ENCODE data around the gene MOGAT1. TPM values are rescaled to one million over a fixed set of nuclear protein-coding genes. Genes with fewer than 3 reads are reported as not detected.

Gene MOGAT1
- polyA plus RNA-seq, 1 of the 3 experiments (the other 2 are of a cell fraction): not detected

DNA sequence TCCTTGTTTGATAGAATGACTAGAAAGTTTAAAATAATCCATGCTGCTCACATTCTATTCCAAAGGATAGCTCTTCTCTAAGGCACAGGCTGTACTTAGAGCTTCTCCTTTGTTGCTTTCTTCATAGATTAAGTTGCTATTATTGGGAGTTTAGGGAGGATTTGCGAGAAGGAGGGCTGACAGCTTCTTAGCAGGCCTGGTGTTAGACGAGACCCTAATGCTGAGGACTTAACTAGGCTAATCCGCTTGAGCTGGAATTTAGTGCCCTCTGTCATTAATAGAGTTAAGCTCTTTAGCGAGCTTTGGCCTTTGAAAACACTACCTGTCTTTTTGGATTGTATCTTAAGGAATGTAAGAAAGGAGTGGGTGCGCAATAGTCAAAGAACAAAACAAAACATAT is 81.3 kb downstream of the MOGAT1 start:
- Histone ChIP-seq H3K27me3 (ENCODE audit: insufficient read depth) (no peaks in the 10 kb centered on the region), H3K9me2 (no peaks in the 10 kb centered on the region), H3K36me3 (replicated peaks in 1 of 2; ENCODE audit: control insufficient read depth in 1 of 2, insufficient read depth in 2 of 2, low read length in 1 of 2) (no peaks in the 10 kb centered on the region), H3K9ac (no peak overlapping the region), H4K20me1 (ENCODE audit: insufficient read depth) (no peaks in the 10 kb centered on the region), H2AFZ (ENCODE audit: low read depth) (no peak overlapping the region), H3K4me2 (no peak overlapping the region), H3K4me3 (ENCODE audit: low read depth in 2 of 2, low read length in 1 of 2) (no peak overlapping the region), H3K79me2 (ENCODE audit: insufficient read depth) (no peaks in the 10 kb centered on the region), H3K27ac (ENCODE audit: low read depth in 2 of 2, low read length in 1 of 2) (peak overlapping the region in 1 of 2 experiments; percentile 41; a peak in 2 of 4 replicates), H3K4me1 (ENCODE audit: control insufficient read depth in 1 of 2, insufficient read depth in 2 of 2, low read depth in 1 of 2, low read length in 1 of 2) (peaks cover 0 to 16% of the 10 kb centered on the region in 2 experiments; a peak in 2 of 4 replicates), H3F3A (replicated peaks; ENCODE audit: insufficient read depth) (no peaks in the 10 kb centered on the region), H3K9me3 (no peaks in the 10 kb centered on the region)
- POLR2A ChIA-PET: no interaction called here
- 90% methylated on average over 5 of the region's 5 CpGs for WGBS (ENCODE audit: low lambda C conversion rate)
- TF ChIP-seq, protein P1, sequence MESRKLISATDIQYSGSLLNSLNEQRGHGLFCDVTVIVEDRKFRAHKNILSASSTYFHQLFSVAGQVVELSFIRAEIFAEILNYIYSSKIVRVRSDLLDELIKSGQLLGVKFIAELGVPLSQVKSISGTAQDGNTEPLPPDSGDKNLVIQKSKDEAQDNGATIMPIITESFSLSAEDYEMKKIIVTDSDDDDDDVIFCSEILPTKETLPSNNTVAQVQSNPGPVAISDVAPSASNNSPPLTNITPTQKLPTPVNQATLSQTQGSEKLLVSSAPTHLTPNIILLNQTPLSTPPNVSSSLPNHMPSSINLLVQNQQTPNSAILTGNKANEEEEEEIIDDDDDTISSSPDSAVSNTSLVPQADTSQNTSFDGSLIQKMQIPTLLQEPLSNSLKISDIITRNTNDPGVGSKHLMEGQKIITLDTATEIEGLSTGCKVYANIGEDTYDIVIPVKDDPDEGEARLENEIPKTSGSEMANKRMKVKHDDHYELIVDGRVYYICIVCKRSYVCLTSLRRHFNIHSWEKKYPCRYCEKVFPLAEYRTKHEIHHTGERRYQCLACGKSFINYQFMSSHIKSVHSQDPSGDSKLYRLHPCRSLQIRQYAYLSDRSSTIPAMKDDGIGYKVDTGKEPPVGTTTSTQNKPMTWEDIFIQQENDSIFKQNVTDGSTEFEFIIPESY (IDR thresholded peaks at IDR 0.05; ENCODE audit: borderline replicate concordance, low read depth): no peak
- TF ChIP-seq TCF12 (IDR thresholded peaks at IDR 0.05) (no peak), FOXJ3 (CRISPR knock-in tag; IDR thresholded peaks at IDR 0.05) (no peak), NFIC (IDR thresholded peaks at IDR 0.05; ENCODE audit: borderline replicate concordance) (no peak), NRF1 (IDR thresholded peaks at IDR 0.05; ENCODE audit: low read depth, low read length) (no peak), FOSL2 (IDR thresholded peaks at IDR 0.05; ENCODE audit: borderline replicate concordance, low read depth) (no peak), MEF2A (IDR thresholded peaks at IDR 0.05; ENCODE audit: borderline replicate concordance, low read depth) (no peak), CHD2 (IDR thresholded peaks at IDR 0.05; ENCODE audit: low read length, partially characterized antibody) (no peak), MXI1 (IDR thresholded peaks at IDR 0.05; ENCODE audit: low read depth, low read length) (no peak), POLR2AphosphoS5 (IDR thresholded peaks at IDR 0.05; ENCODE audit: low read depth, low read length) (no peak), ELF1 (IDR thresholded peaks at IDR 0.05) (no peak)
- TF ChIP-seq, protein P2, sequence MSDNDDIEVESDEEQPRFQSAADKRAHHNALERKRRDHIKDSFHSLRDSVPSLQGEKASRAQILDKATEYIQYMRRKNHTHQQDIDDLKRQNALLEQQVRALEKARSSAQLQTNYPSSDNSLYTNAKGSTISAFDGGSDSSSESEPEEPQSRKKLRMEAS (IDR thresholded peaks at IDR 0.05; ENCODE audit: low read depth): no peak
- TF ChIP-seq, protein P3, sequence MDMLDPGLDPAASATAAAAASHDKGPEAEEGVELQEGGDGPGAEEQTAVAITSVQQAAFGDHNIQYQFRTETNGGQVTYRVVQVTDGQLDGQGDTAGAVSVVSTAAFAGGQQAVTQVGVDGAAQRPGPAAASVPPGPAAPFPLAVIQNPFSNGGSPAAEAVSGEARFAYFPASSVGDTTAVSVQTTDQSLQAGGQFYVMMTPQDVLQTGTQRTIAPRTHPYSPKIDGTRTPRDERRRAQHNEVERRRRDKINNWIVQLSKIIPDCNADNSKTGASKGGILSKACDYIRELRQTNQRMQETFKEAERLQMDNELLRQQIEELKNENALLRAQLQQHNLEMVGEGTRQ (IDR thresholded peaks at IDR 0.05; ENCODE audit: borderline replicate concordance, low read depth, low read length): no peak
- TF ChIP-seq, protein P4, sequence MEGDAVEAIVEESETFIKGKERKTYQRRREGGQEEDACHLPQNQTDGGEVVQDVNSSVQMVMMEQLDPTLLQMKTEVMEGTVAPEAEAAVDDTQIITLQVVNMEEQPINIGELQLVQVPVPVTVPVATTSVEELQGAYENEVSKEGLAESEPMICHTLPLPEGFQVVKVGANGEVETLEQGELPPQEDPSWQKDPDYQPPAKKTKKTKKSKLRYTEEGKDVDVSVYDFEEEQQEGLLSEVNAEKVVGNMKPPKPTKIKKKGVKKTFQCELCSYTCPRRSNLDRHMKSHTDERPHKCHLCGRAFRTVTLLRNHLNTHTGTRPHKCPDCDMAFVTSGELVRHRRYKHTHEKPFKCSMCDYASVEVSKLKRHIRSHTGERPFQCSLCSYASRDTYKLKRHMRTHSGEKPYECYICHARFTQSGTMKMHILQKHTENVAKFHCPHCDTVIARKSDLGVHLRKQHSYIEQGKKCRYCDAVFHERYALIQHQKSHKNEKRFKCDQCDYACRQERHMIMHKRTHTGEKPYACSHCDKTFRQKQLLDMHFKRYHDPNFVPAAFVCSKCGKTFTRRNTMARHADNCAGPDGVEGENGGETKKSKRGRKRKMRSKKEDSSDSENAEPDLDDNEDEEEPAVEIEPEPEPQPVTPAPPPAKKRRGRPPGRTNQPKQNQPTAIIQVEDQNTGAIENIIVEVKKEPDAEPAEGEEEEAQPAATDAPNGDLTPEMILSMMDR (IDR thresholded peaks at IDR 0.05): no peak
- TF ChIP-seq, protein P5, sequence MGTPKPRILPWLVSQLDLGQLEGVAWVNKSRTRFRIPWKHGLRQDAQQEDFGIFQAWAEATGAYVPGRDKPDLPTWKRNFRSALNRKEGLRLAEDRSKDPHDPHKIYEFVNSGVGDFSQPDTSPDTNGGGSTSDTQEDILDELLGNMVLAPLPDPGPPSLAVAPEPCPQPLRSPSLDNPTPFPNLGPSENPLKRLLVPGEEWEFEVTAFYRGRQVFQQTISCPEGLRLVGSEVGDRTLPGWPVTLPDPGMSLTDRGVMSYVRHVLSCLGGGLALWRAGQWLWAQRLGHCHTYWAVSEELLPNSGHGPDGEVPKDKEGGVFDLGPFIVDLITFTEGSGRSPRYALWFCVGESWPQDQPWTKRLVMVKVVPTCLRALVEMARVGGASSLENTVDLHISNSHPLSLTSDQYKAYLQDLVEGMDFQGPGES (IDR thresholded peaks at IDR 0.05; ENCODE audit: low read depth, low read length): no peak
- CTCF ChIA-PET: interaction anchor here (0.6 to 2.3 kb wide), 4 partner anchors 11 to 62 kb away, joined by 3 to 11 read pairs (median 4); no protein-coding TSS in a partner anchor
- no peak for DNase-seq

Measured in SK-N-SH (cell line).